Activated CD4-positive, alpha-beta memory T cell treated with anti-CD3 and anti-CD28 coated beads, Interleukin-2, amount 10 ng/mL, durations not matched to agents 7 days and 5 days (primary cell): ENCODE results near the gene PPP2R1B. TPM values are rescaled to one million over a fixed set of nuclear protein-coding genes. Genes with fewer than 3 reads are reported as not detected.

ENCODE experiments used
- CTCF ChIA-PET: fragments of 350-600 bp; sonication (Branson Sonifier 250); formaldehyde crosslinking; loops from one replicate; lab custom pipeline; 2021; ENCODE audit warnings: antibody characterized with exemption, inconsistent platforms; lab: Charles Lee
- POLR2A ChIA-PET: fragments of 350-600 bp; sonication (Branson Sonifier 250); formaldehyde crosslinking; loops from one replicate; lab custom pipeline; 2021; ENCODE audit warnings: antibody characterized with exemption; lab: Charles Lee
- DNase-seq: peaks from one replicate; pipeline ENCODE4 v3.0.0-alpha.2; 2020
- H3K27ac Mint-ChIP-seq: one replicate; pipeline ENCODE4 v1.8.0; 2021; ENCODE audit warnings: mild to moderate bottlenecking, mixed read lengths
- H3K27me3 Mint-ChIP-seq: one replicate; pipeline ENCODE4 v1.8.0; 2021; ENCODE audit warnings: mixed read lengths
- H3K36me3 Mint-ChIP-seq: one replicate; pipeline ENCODE4 v1.8.0; 2021; ENCODE audit warnings: low read depth, mixed read lengths
- H3K4me1 Mint-ChIP-seq: one replicate; pipeline ENCODE4 v1.8.0; 2021; ENCODE audit warnings: mixed read lengths
- H3K4me3 Mint-ChIP-seq: one replicate; pipeline ENCODE4 v1.8.0; 2021; ENCODE audit warnings: mild to moderate bottlenecking, mixed read lengths
- H3K9me3 Mint-ChIP-seq: one replicate; pipeline ENCODE4 v1.8.0; 2021; ENCODE audit warnings: mixed read lengths
- total RNA-seq, 2 experiments: library from RNA; stranded (reverse); gene quantifications; one replicate each; pipeline ENCODE4 v1.2.3, GENCODE V29; 2021

PPP2R1B gene
- total RNA-seq, 2 experiments from 2014 or later: 51.3 to 55.7 TPM

GRCh38 chr11:111762526-111762925 lies 3.7 kb downstream of the PPP2R1B start:
- Mint-ChIP-seq H3K36me3 (peaks cover 70% of the 10 kb centered on the region), H3K4me3 (no peak overlapping the region), H3K9me3 (no peaks in the 10 kb centered on the region), H3K27me3 (no peaks in the 10 kb centered on the region), H3K4me1 (peaks cover 37% of the 10 kb centered on the region), H3K27ac (no peak overlapping the region)
- ChIA-PET POLR2A (interaction anchor here (4.8 kb wide), 1 partner anchor 8 kb away, joined by 31 read pairs; no protein-coding TSS in a partner anchor), CTCF (interaction anchor here (1.1 to 2.6 kb wide), 4 partner anchors 14 to 158 kb away, joined by 3 to 9 read pairs (median 6); no protein-coding TSS in a partner anchor)
- DNase-seq: no peak

GRCh38 chr11:111761036-111761435 lies 5.2 kb downstream of the PPP2R1B start:
- no peaks in the 10 kb centered on the region for H3K27me3 Mint-ChIP-seq
- H3K36me3 Mint-ChIP-seq: peaks cover 80% of the 10 kb centered on the region
- CTCF ChIA-PET: interaction anchor here (1.1 to 2.6 kb wide), 4 partner anchors 11 to 157 kb away, joined by 3 to 9 read pairs (median 4); no protein-coding TSS in a partner anchor
- peaks cover 27% of the 10 kb centered on the region for H3K4me1 Mint-ChIP-seq
- no peak for DNase-seq
- no peak overlapping the region for H3K4me3 Mint-ChIP-seq
- no peaks in the 10 kb centered on the region for H3K9me3 Mint-ChIP-seq
- POLR2A ChIA-PET: interaction anchor here (1.3 kb wide), 1 partner anchor 41 kb away, joined by 3 read pairs; no protein-coding TSS in a partner anchor
- H3K27ac Mint-ChIP-seq: no peak overlapping the region

GRCh38 chr11:111759778-111760407 lies 6.3 kb downstream of the PPP2R1B start:
- no peak overlapping the region for H3K4me3 Mint-ChIP-seq
- peaks cover 74% of the 10 kb centered on the region for H3K36me3 Mint-ChIP-seq
- H3K27me3 Mint-ChIP-seq: no peaks in the 10 kb centered on the region
- DNase-seq: no peak
- ChIA-PET CTCF (interaction anchor here (1.0 to 1.2 kb wide), 2 partner anchors 156 to 172 kb away, joined by 3 read pairs; no protein-coding TSS in a partner anchor), POLR2A (interaction anchor here (0.9 to 1.3 kb wide), 2 partner anchors 31 to 39 kb away, joined by 3 read pairs; no protein-coding TSS in a partner anchor)
- H3K9me3 Mint-ChIP-seq: no peaks in the 10 kb centered on the region
- no peak overlapping the region for H3K27ac Mint-ChIP-seq
- peaks cover 24% of the 10 kb centered on the region for H3K4me1 Mint-ChIP-seq

GRCh38 chr11:111759376-111759775 lies 6.8 kb downstream of the PPP2R1B start:
- Mint-ChIP-seq H3K4me3 (no peak overlapping the region), H3K4me1 (peaks cover 18% of the 10 kb centered on the region), H3K27me3 (no peaks in the 10 kb centered on the region), H3K9me3 (no peaks in the 10 kb centered on the region), H3K36me3 (peaks cover 71% of the 10 kb centered on the region), H3K27ac (no peak overlapping the region)
- no peak for DNase-seq
- ChIA-PET POLR2A (interaction anchor here (0.9 kb wide), 1 partner anchor 31 kb away, joined by 3 read pairs; no protein-coding TSS in a partner anchor), CTCF (no interaction called here)

GRCh38 chr11:111756097-111756496 lies 10.1 kb downstream of the PPP2R1B start:
- Mint-ChIP-seq H3K4me1 (no peaks in the 10 kb centered on the region), H3K27me3 (no peaks in the 10 kb centered on the region), H3K4me3 (no peak overlapping the region), H3K27ac (no peak overlapping the region), H3K9me3 (no peaks in the 10 kb centered on the region), H3K36me3 (peaks cover 54% of the 10 kb centered on the region)
- no peak for DNase-seq
- POLR2A ChIA-PET: interaction anchor here (5.5 kb wide), 1 partner anchor 9 kb away, joined by 31 read pairs; the partner anchor contains the start of gene PPP2R1B
- CTCF ChIA-PET: interaction anchor here (1.6 kb wide), 1 partner anchor 152 kb away, joined by 5 read pairs; no protein-coding TSS in a partner anchor

- POLR2A ChIA-PET: no interaction called here
- no peaks in the 10 kb centered on the region for H3K27me3 Mint-ChIP-seq
These were observed 16.5 kb downstream of the PPP2R1B start for GRCh38 chr11:111749646-111750045.

GRCh38 chr11:111748035-111748804 lies 18.0 kb downstream of the PPP2R1B start:
- H3K9me3 Mint-ChIP-seq: peaks cover 4% of the 10 kb centered on the region
- H3K4me3 Mint-ChIP-seq: no peak overlapping the region
- CTCF ChIA-PET: no interaction called here
- H3K27me3 Mint-ChIP-seq: no peaks in the 10 kb centered on the region
- no peak for DNase-seq
- H3K27ac Mint-ChIP-seq: no peak overlapping the region
- H3K36me3 Mint-ChIP-seq: peaks cover 67% of the 10 kb centered on the region
- H3K4me1 Mint-ChIP-seq: peaks cover 2% of the 10 kb centered on the region
- POLR2A ChIA-PET: no interaction called here

More at GRCh38 chr11:111749646-111750045, 16.5 kb downstream of the PPP2R1B start:
- Mint-ChIP-seq H3K4me1 (no peaks in the 10 kb centered on the region), H3K4me3 (no peak overlapping the region), H3K36me3 (peaks cover 62% of the 10 kb centered on the region), H3K9me3 (peaks cover 4% of the 10 kb centered on the region), H3K27ac (no peak overlapping the region)
- no peak for DNase-seq
- CTCF ChIA-PET: no interaction called here

GRCh38 chr11:111745719-111746504 lies 20.3 kb downstream of the PPP2R1B start:
- Mint-ChIP-seq H3K27me3 (no peaks in the 10 kb centered on the region), H3K4me1 (peaks cover 4% of the 10 kb centered on the region), H3K36me3 (peaks cover 79% of the 10 kb centered on the region), H3K27ac (no peak overlapping the region), H3K9me3 (peaks cover 4% of the 10 kb centered on the region), H3K4me3 (no peak overlapping the region)
- ChIA-PET CTCF (no interaction called here), POLR2A (interaction anchor here (0.6 kb wide), 1 partner anchor 481 kb away, joined by 4 read pairs; no protein-coding TSS in a partner anchor)
- no peak for DNase-seq

GRCh38 chr11:111743700-111744099 lies 22.5 kb downstream of the PPP2R1B start:
- peaks cover 4% of the 10 kb centered on the region for H3K4me1 Mint-ChIP-seq
- peaks cover 73% of the 10 kb centered on the region for H3K36me3 Mint-ChIP-seq
- POLR2A ChIA-PET: no interaction called here
- H3K27ac Mint-ChIP-seq: no peak overlapping the region
- peaks cover 4% of the 10 kb centered on the region for H3K9me3 Mint-ChIP-seq
- no peak for DNase-seq
- no peak overlapping the region for H3K4me3 Mint-ChIP-seq
- H3K27me3 Mint-ChIP-seq: no peaks in the 10 kb centered on the region
- CTCF ChIA-PET: interaction anchor here (1.7 to 2.2 kb wide), 2 partner anchors 23 to 139 kb away, joined by 4 to 6 read pairs; no protein-coding TSS in a partner anchor

- Mint-ChIP-seq H3K27me3 (no peaks in the 10 kb centered on the region), H3K27ac (no peak overlapping the region), H3K4me3 (no peak overlapping the region), H3K9me3 (peaks cover 4% of the 10 kb centered on the region), H3K4me1 (peaks cover 4% of the 10 kb centered on the region), H3K36me3 (peaks cover 61% of the 10 kb centered on the region)
- ChIA-PET CTCF (interaction anchor here (1.6 to 2.2 kb wide), 2 partner anchors 12 to 137 kb away, joined by 6 to 7 read pairs; no protein-coding TSS in a partner anchor), POLR2A (no interaction called here)
- no peak for DNase-seq
These were observed 24.4 kb downstream of the PPP2R1B start for GRCh38 chr11:111741751-111742150.

GRCh38 chr11:111739299-111739698 lies 26.9 kb downstream of the PPP2R1B start:
- no peak for DNase-seq
- no peaks in the 10 kb centered on the region for H3K9me3 Mint-ChIP-seq
- no peak overlapping the region for H3K4me3 Mint-ChIP-seq
- ChIA-PET CTCF (no interaction called here), POLR2A (no interaction called here)
- peaks cover 4% of the 10 kb centered on the region for H3K4me1 Mint-ChIP-seq
- no peaks in the 10 kb centered on the region for H3K27me3 Mint-ChIP-seq
- H3K27ac Mint-ChIP-seq: no peak overlapping the region
- peaks cover 41% of the 10 kb centered on the region for H3K36me3 Mint-ChIP-seq
